Measurements from ENCODE around the gene ZC3H10.
"Not testable (repeated sequence)": the region's sequence is repeated elsewhere in the genome, so short reads cannot be mapped to it uniquely, and the experiment has no call there.

Gene ZC3H10

DNA sequence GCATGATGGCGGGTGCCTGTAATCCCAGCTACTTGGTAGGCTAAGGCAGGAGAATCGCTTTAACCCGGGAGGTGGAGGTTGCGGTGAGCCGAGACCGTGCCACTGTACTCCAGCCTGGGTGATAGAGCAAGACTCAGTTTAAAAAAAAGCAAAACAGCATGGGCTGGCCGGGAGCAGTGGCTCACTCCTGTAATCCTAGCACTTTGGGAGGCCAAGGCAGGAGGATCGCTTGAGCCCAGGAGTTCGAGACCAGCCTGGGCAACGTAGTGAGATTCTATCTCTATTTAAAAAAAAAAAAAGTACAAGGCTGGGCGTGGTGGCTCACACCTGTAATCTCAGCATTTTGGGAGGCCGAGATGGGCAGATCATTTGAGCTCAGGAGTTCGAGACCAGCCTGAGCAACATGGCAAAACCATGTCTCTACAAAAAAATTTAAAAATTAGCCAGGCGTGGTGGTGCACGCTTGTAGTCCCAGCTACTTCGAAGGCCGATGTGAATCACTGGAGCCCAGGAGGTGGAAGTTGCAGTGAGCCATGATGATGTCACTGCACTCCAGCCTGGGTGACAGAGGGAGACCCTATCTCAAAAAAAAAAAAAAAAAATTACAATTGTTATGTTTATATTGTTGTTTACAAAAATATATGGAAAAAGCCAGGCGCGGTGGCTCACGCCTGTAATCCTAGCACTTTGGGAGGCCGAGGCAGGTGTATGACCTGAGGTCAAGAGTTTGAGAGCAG is 38.6 kb downstream of the ZC3H10 start:
- not testable (repeated sequence) for DNase-seq

DNA sequence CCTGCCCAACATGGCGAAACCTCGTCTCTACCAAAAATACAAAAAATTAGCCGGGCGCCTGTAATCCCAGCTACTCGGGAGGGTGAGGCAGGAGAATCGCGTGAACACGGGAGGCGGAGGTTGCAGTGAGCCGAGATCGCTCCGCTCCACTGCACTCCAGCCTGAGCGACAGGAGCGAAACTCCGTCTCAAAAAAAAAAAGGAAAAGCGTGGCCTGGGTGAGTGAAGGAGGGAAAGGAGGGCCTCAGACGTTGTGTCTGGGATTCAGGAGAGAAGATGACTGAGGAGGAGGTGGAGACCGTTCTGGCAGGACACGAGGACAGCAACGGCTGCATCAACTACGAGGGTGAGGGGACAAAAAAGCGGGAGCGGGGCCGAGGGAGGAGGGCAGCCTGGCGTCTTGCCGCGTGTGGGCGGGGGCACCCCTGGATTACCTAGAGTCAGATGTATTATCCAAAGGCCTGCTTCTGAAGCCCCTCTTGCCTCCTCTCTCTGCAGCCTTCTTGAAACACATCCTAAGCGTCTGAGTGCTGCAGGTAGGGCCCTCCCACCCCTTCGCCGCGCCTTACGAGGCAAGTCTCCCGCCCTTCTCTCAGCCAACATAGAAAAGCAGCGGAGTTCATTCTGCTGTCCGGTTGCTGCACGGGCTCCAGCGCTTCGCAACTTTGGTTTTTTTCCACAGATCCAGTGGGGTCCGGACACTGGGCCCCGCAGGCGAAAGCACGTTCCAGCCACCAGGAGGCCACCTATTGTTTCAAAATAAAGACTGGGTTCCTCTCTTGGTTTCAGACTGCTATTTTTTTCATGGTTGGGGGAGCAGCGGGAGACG is 39.3 kb downstream of the ZC3H10 start:
- DNase-seq, result peak; percentile 92

DNA sequence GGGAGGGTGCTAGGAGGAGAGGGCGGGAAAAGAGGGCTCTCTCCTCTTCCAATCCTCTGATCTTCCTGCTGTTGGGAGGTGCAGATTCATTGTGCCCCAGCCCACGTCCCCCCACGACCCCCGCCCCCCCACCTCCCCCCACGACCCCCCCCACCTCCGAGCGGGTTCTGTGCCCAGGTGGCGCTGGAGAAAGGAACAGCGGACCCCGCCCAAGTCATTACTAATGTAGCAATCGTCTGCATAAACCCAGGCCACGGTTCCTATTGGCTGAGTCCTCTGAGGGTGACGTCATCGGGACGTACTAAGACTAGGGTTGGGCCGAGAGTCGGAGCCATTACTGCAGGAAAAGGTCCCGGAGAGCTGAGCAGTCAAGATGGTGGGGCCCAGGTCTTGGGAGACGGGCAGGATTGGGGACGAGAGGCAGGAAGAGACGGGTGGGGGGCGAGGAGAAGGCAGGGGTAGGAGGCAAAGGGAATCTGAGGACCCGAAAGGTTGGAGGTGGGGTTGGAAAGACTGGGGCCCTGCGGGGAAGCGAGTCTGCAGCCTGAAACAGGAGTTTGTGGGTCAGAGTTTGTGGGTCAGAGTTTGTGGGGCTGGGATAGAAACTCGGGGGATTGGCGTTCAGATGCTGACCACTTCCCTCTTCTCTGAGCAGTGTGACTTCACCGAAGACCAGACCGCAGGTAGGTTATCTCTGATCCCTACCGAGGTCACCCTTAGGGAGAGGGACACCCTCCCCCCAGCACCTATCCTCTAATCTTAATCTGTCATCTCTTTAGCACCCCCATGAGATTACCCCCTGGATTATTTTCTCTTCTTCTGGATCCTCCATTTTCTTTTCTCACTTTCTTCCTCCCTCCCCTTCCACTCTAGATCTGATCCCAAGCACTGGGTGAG is 40.2 kb downstream of the ZC3H10 start, which contains the start of gene MYL6:
TSS of gene MYL6 (plus strand) at position 331 of the 897 bp plus-strand sequence. CDS start at position 374, 43 bp downstream.
- DNase-seq, result peak; percentile 97

GRCh38 chr12:56158926-56159461 is 40.9 kb downstream of the ZC3H10 start:
- DNase-seq, result peak; percentile 73

GRCh38 chr12:56159482-56160192 is 41.6 kb downstream of the ZC3H10 start:
- DNase-seq, result no peak

DNA sequence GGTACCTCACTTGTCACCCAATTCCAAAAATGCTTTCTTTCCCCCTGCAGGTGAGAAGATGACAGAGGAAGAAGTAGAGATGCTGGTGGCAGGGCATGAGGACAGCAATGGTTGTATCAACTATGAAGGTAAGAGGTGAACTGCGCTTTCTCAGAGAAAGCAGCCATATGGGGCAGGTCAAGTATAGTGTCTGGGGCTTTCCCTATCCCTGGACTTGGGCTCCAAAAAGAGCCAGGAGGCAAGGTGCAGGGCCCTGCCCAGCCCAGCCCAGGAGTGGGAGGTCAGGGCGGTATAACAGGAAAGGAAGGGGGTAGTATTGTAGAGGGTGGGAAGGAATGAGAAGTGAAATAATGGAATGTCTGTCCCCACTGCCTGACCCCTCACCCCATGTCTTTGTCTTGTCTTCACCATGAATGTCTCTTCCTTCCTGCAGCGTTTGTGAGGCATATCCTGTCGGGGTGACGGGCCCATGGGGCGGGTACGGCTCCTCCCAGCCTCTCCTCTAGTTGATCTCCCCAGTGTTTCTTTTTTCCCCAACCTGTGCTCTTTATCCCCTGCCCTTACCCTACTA is 42.2 kb downstream of the ZC3H10 start:
- DNase-seq, result no peak

- no peak for DNase-seq
Observed at GRCh38 chr12:56160894-56161689, 43.0 kb downstream of the ZC3H10 start.

DNA sequence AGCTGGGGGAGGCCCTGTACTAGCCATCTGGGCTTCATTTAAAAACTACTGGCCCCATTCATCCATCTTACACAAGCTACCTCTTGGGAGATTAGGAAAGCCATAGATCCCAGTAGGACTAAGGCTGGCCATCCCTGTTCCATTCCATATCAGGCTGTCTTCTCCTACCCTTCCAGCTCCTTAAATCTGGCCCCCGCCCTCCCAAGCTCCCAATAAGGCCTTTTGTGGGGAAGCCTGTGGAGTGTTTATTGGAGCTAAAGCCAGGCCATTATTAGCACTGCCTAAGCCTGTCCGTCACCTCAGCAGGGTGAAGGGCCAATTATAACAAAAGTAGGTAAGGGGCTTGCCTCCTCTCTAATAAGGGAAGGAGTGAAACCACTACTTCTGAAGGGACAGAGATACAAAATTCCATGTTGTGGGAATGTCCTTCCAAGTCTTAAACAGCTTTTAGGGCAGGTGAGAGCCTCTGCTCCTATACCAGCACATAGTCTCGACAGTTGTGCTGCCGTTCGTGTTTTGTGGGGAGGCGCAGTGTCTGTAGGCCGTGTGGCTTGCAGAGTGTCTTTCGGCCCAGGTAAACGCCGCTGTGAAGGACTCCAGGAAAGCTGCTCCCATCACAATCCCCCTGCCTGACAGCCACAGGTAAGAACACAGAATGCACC is 43.8 kb downstream of the ZC3H10 start:
- no peak for DNase-seq

- no peak for DNase-seq
Observed at GRCh38 chr12:56162468-56163290, 44.6 kb downstream of the ZC3H10 start.

- DNase-seq, result no peak
Observed at GRCh38 chr12:56163533-56164344, 45.7 kb downstream of the ZC3H10 start.

DNA sequence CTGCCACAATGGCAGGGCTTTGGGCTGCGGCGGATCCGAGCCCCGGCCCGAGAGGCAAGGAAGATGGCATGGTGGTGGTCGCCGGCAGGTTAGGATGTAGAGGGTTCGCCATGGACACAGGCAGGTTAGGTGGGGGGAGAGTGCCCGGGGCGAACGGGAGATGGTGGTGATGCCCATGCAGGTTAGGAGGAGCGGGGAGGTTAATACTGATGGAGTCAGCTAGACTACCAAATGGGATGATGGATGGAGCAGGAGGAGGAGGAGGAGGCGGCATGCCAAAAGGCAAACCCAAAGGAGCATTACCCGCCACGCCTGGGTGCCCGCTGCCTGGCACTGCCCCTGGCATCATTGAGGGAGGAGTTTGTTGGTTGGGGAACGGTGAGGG is 46.3 kb downstream of the ZC3H10 start:
- no peak for DNase-seq

GRCh38 chr12:56165369-56165768 is 47.3 kb downstream of the ZC3H10 start:
- DNase-seq, result no peak

- no peak for DNase-seq
Observed at GRCh38 chr12:56169229-56169759, 51.2 kb downstream of the ZC3H10 start.

DNA sequence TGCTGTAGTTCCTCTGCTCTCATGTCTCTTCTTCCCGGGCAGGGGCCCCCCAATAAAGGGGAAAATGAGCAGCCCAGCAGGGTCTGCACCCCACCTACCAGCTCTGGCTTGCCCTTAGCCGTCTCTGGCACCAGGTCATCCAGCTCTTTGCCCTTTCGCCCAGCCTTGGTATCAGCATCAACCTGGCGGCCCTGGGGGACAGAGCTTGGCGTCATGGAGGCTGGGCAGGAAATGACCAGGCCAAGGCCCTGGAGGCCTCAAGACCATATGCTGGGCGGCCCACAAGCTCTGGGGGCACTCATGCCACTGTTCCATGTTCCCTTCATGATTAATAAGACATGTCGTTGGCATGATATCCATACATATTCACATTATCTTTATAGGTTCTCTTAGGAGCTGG is 54.8 kb downstream of the ZC3H10 start:
- DNase-seq, result no peak
